Islet of Langerhans (tissue), 1 donor: ENCODE data around the gene PRM3.

ENCODE experiments used
- FAIRE-seq: peaks from one replicate; lab custom pipeline; 2011; peaks lifted over from hg19 to GRCh38; lab: Jason Lieb, UNC

The PRM3 gene

GRCh38 chr16:11280616-11281522 is 7.4 kb upstream of the PRM3 start, which contains the start of gene PRM1:
TSS of gene PRM1 (minus strand) at chr16:11281330. CDS start at chr16:11281238, 92 bp downstream.
- FAIRE-seq, result no peak

GRCh38 chr16:11278681-11279628 is 5.5 kb upstream of the PRM3 start:
- no peak for FAIRE-seq

- no peak for FAIRE-seq
These were observed 4.3 kb upstream of the PRM3 start for GRCh38 chr16:11277607-11278337.

- no peak for FAIRE-seq
These were observed 3.6 kb upstream of the PRM3 start for GRCh38 chr16:11276896-11277593.

- FAIRE-seq, result no peak
These were observed 2.9 kb upstream of the PRM3 start, which contains the start of gene PRM2 for GRCh38 chr16:11276143-11276895. TSS of gene PRM2 (minus strand) at chr16:11276480. CDS start at chr16:11276370, 110 bp downstream.

GRCh38 chr16:11274964-11275363 is 1.5 kb upstream of the PRM3 start:
- FAIRE-seq, result no peak

GRCh38 chr16:11273721-11274324 is 394 bp upstream of the PRM3 start:
- no peak for FAIRE-seq

GRCh38 chr16:11272484-11272883 is 945 bp downstream of the PRM3 start:
- FAIRE-seq, result no peak

GRCh38 chr16:11271610-11272009 is 1.8 kb downstream of the PRM3 start:
- FAIRE-seq, result no peak

GRCh38 chr16:11270602-11271162 is 2.7 kb downstream of the PRM3 start:
- no peak for FAIRE-seq

- FAIRE-seq, result no peak
These were observed 4.5 kb downstream of the PRM3 start, which contains the start of gene TNP2 for GRCh38 chr16:11268921-11269375. TSS of gene TNP2 (minus strand) at chr16:11269325. CDS start at chr16:11269262, 63 bp downstream.

GRCh38 chr16:11265124-11265523 is 8.3 kb downstream of the PRM3 start:
- FAIRE-seq, result no peak

- FAIRE-seq, result no peak
These were observed 9.1 kb downstream of the PRM3 start for GRCh38 chr16:11264155-11264832.

GRCh38 chr16:11263737-11264136 is 9.7 kb downstream of the PRM3 start:
- no peak for FAIRE-seq

GRCh38 chr16:11262915-11263314 is 10.5 kb downstream of the PRM3 start:
- no peak for FAIRE-seq

- FAIRE-seq, result no peak
These were observed 12.8 kb downstream of the PRM3 start for GRCh38 chr16:11260596-11260966.

GRCh38 chr16:11259655-11260595 is 13.5 kb downstream of the PRM3 start:
- no peak for FAIRE-seq
